Gastroesophageal sphincter (tissue), 3 donors: ENCODE measurements around the gene EPHB1.

Source experiments
- CTCF ChIP-seq, 4 experiments: fragments of 200-600 bp in 2 of 4; fragments of 450-650 bp in 2 of 4; sonication (generic) in 1 of 4; IDR thresholded peaks; one replicate each; pipeline ENCODE4 v1.5.1; 2017 to 2019; ENCODE audit warnings: antibody characterized with exemption in 4 of 4, mild to moderate bottlenecking in 2 of 4, moderate library complexity in 2 of 4
- EP300 ChIP-seq: sonication (generic); formaldehyde crosslinking; IDR thresholded peaks from one replicate; pipeline ENCODE4 v1.6.1; 2017; ENCODE audit warnings: antibody characterized with exemption, mild to moderate bottlenecking

GRCh38 chr3:134751831-134752230, 43.2 kb upstream of the EPHB1 start:
- TF ChIP-seq CTCF (IDR thresholded peaks at IDR 0.05) (no peak), EP300 (no peak)
